Measurements from ENCODE around the gene NAMPT.
"Not testable (repeated sequence)": the region's sequence is repeated elsewhere in the genome, so short reads cannot be mapped to it uniquely, and the experiment has no call there.

Gene NAMPT

DNA sequence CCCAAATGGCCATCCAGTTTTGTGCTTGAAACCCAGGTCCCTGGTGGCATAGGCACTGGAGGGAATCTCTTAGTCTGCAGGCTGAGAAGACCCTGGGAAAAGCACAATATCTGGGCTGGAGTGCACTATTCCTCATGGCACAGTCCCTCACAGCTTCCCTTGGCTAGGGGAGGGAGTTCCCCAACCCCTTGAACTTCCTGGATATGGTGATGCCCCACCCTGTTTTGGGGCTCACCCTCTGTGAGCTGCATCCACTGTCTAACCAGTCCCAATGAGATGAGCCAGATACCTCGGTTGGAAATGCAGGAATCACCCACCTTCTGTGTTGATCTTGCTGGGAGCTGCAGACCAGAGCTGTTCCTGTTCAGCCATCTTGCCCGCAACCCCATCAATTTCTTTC is 19.8 kb upstream of the NAMPT start:
- DNase-seq (ENCODE audit: low read depth in 2 of 2): no peak

DNA sequence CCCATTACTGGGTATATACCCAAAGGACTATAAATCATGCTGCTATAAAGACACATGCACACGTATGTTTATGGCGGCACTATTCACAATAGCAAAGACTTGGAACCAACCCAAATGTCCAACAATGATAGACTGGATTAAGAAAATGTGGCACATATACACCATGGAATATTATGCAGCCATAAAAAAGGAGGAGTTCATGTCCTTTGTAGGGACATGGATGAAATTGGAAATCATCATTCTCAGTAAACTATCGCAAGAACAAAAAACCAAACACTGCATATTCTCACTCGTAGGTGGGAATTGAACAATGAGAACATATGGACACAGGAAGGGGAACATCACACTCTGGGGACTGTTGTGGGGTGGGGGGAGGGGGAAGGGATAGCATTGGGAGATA is 13.8 kb upstream of the NAMPT start:
- not testable (repeated sequence) for DNase-seq (ENCODE audit: low read depth in 2 of 2)

DNA sequence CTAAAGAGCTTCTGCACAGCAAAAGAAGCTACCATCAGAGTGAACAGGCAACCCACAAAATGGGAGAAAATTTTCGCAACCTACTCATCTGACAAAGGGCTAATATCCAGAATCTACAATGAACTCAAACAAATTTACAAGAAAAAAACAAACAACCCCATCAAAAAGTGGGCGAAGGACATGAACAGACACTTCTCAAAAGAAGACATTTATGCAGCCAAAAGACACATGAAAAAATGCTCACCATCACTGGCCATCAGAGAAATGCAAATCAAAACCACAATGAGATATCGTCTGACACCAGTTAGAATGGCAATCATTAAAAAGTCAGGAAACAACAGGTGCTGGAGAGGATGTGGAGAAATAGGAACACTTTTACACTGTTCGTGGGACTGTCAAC is 13.4 kb upstream of the NAMPT start:
- not testable (repeated sequence) for DNase-seq (ENCODE audit: low read depth in 2 of 2)

DNA sequence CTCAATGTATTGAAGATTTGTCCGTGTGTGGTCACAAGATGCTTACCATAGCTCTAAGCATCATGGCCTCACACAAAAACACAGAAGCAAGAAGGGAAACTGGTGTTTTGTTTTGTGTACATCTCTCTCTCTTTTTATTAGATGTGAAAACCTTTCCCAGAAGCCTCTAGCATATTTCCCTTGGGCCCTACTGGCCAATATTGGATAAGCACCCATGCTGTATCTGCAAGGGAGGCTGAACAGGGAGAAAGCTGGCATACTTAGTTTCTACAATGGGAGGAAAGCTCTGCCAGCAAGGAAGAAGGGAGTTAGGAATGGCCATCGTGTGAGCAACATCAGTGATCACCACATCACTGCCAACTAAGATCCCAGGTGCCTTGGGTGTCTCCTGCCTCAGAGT is 9.6 kb upstream of the NAMPT start:
- no peak for DNase-seq (ENCODE audit: low read depth in 2 of 2)

DNA sequence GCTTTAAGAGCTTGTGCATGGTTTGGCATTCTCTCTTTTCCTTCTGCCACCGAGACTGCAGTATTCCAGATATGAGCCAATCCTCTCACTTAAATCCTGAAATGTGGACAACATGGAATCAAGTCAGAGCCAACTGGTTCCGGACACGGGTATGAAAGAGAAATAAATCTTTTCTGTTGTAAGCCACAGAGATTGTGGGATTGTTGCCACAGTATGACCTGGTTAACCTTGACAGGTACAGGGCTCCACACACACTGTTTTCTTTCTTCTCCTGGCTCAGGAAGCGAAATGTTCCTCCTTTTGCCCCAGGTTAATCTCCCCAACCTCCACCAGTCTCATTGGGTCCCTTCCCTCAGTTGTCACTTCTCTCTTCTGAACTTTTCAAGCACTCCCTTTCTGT is 6.5 kb upstream of the NAMPT start:
- DNase-seq (ENCODE audit: low read depth in 2 of 2): no peak

DNA sequence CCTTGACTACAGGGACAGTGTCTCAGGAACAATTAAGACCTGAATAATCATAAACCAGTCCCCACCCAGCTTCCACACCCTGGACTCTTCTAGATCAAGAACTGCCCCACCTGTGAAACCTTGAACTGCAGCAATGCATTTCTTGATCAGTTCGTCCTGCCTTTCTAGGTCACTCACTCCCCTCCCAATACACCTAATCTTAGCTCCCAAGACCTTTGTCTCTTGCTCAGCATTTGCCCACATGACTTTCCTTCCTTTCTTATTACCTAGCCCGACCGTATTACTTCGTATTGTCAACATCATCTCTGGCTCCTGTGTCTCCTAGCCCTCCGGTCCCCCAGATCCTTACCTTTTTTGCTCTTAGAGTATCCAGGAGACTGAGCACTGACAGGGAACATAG is 5.5 kb upstream of the NAMPT start:
- DNase-seq (ENCODE audit: low read depth in 2 of 2): no peak

DNA sequence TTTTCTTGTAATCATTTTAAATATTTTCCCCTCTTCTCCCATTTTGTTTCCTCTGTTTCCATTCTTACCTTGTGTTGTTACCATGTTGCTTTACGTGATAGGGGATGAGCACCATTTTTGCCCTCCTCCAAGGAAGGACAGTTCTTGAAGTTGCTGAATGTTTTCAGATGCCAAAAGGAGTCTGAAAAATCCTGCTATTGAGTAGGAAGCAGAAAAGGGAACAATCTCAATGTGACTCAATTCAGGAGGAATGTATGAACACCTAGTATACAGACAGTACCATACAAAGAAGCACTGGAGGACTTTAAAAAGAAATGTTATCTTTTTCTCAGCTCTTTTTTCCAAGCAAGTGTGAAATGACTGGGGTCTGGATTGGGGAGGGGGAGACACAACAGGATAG is 5.1 kb upstream of the NAMPT start:
- DNase-seq (ENCODE audit: low read depth in 2 of 2): no peak

DNA sequence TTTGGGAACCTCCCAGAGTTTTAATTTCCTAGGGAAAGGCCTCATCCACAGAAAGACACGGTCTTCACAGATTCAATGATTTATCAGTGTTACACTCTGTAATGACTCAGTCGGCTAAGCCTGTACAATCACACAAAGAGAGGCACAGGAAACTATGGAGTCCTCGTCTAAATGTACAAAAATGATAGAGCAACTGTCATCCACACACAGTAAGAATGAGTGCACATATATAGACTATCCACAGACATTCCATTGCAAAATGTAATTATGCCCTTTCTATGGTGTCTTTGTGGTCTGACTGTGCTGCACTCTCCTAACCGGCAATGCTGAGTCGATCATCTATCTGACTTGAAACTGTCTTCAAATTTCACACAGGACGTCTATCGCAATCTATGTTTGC is 3.5 kb upstream of the NAMPT start:
- DNase-seq (ENCODE audit: low read depth in 2 of 2): no peak

DNA sequence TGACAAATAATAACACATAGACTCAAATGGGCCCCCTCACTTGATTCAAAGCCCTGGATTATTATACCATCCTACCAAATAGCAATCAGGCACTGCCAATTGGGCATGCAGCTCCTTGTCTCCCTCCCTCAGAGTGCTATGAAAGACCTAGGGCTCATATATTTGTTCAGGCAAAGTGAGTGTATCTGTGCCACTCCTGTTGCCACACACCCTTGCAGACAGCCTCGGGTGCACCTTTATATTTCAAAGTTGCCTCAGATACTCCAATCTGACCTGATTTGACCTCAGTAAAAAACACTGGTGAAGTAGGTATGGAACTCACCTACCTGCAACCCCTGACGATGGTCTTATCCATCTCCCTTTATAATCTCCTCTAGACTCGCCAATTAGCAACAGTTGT is 3.0 kb upstream of the NAMPT start:
- DNase-seq (ENCODE audit: low read depth in 2 of 2): no peak

DNA sequence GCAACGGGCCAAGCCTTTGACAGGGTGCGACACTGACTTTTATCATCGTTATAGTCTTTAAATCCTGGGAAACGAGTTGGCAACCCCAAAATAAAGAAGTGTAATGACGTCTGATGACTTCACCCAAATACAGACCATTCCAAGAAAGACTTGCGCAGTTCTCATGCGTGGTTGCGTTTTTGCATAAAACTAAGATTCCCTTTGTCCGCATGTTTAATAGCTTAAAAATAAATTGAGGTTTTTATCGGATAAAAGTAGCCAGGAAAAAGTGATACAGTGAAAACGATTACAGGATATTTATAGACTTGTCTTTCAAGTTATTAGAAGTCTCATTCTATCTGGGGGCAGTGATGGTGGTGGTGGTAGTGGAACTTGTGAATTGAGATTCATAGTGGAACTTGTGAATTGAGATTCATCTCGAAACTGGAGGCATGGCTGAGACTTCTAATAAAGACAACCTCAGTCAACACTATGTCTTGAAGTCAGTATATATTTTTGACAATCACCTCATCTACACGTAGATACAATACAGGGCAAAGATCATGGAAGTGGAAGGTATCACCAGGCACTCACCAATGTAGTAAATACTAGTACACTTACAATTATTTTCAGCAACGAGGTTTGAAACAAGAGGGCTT is 1.2 kb upstream of the NAMPT start:
- DNase-seq (ENCODE audit: low read depth in 2 of 2): peak; percentile 18 to 27

DNA sequence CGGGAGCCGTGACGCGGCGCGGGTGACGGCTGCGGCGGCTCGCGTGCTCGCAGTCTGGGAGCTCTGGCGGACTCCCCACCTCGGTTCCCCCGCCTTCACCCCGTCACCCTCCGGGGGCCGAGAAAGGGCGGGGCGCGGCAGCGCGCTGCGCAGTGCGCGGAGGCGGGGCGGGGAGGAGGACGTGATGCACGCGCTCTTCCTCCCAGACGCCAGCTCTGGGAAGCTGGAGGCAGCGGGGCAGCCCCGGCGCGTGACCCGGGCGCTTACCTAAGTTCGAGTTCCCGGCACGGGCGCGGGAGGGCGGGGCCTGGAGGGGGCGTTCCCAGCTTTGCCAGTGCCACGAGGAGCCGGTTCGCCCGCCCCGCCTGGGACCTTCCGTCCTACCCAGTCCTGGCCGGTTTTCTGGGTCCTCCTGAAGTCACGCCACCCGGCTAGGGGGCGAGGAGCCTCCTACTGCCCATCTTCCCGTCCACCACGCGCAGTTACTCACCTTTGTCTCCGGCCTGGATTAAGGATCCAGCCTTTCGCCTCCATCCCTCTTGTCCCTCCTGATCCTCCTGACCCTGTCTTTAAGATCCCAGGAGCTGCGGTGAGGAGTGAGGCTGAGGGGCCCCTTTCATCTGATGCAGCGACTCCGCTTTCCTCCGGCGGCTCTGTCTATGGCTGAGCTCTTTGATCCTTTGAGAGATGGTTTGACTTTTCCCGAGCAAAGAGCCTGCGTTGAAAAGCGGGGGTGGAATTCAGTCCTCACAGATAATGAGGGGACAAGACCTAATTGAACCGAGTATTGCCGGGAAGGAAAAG is 470 bp upstream of the NAMPT start:
- peak; percentile 99 to 100 for DNase-seq (ENCODE audit: low read depth in 2 of 2)

DNA sequence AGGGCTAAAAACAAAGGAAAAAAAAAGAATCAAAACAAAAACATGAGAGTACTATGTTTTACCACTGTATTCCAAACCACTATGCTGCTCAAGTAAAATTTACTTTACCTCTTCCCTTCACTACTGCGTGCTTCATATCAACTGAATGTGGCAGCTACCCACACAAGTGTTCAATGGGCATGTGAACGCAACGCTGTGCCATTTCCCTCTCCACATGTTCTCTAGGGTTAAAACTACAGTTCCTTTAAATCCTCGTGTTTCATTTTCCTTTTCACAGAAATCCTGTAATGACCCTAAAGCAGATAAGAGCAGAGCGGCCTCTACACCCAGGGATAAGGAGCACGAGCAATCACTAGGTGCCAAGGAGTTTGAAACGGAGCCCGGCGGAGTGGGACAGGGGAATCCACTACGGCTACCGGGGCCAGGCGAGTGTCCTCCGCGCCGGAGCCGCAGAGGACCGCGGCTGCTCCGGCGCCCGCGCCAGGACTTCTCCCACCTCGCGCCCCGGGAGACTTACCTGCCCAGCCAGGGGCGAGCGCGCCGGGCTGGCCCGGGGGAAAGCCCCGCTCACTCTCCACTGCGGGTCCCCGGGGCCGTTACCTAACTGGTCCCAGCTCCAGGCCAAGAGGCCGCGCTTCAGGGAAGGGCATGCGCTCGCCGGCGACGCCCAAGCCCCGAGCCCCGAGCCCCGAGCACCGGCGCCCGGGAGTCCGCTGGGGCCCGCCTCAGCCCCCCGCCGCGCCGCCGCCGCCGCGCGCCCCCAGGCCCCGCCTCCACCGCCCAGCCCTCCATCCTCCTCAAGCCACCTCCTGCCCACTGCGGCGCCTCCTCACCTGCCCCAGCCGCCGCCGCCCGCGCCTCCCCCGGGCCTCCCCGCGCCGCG is 711 bp downstream of the NAMPT start:
- peak; percentile 38 to 43 for DNase-seq (ENCODE audit: low read depth in 2 of 2)

DNA sequence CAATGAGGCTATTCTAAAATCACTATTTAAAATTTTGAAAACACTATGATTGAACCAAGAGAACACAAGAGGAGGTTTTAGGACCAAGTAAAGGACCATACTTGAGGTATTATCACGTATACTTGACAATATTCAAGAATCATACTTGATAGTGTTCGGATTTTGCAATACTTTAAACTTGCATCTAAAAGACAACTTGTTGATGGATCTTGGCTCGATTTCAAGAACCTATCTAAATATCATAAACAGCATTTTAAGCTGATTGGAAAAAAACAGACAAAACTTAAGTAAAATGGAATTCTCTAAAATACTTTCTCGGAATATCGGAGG is 1.3 kb downstream of the NAMPT start:
- no peak for DNase-seq (ENCODE audit: low read depth in 2 of 2)

DNA sequence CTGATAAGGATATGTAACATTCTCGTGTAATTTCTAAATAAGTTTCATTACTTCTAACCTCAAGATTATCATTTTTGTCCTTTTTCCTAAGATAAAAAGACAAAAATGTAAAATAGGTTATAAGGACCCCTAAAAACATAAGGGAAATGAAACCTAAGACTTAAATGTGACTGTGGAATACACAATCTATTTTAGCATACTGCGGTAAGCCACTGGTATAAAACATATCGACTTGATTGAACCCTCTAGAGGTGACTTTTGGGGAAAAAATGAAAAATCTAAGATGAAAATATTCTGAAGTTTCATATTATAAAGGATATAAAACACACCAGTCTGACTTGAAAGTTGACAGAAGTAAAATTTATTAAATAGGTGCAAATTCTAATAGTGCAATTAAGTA is 1.9 kb downstream of the NAMPT start:
- DNase-seq (ENCODE audit: low read depth in 2 of 2): no peak

DNA sequence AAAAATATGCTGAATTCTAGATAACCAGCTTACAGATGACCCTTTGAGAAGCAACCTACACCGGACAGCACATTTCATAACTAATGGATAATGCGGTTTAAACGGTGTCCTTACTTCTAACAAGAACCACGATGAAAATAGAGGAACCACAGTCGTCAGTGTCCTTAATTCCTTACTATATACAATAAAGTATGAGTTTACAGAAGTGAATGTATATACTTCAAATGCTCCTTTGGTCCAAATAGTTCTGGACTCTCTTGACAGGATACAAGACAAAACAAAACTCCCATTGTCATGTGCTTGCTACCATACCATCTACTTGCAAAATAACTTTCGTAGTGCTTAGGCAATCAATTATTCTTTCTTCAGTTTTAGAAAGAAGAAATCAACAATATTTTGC is 2.4 kb downstream of the NAMPT start:
- DNase-seq (ENCODE audit: low read depth in 2 of 2): no peak

DNA sequence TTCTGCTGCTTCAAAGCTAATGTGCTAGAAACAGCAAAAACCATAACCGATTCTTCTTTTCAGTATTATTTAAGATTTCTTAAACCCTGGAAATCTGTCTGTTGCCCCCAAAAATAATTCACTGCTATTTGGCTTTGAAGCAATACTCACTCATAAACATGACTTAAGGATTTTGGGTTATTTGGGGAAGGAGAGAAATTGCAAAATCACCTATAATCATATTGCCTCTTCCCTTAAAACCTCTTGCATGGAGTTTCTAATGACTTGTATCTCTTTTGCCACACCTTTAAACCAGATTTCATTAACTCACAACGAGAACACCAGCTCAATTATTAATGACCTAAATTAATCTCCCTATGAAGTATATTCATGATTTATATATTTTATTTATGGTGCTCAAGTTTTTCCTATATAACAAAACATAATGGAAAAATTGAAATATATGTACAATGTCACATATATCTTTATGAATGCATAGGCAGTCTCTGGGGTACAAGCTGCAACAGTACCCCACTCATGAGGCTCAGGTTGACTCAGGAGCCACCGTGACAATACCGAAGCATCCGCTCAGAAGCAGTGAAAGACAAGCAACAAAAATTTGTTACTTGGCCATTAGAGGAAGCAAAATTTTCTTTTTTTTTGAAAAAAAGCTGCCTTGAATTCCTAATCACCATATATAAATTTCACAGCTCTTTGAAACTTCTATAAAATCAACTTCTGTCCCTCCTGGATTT is 3.0 kb downstream of the NAMPT start:
- peak in 1 of 2 donors; percentile 18 for DNase-seq (ENCODE audit: low read depth in 2 of 2)

DNA sequence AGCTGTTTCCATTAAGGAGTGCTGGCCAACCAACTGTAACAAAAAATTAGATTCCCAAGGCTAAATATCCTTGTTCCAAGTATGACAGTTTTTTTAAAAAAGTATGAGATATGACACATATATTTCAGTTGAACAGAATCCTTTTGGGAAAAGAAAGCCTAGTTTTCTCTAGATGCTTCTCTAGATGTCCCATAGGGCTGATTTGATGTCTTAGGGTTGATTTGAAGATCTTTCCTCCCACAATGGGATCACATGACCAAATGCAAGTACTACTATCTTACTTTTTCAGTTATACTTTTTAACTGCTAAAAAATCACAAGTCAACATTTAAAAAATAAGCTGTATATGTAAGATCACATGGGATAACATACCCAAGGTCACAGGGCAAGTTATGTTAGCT is 3.7 kb downstream of the NAMPT start:
- DNase-seq (ENCODE audit: low read depth in 2 of 2): no peak

DNA sequence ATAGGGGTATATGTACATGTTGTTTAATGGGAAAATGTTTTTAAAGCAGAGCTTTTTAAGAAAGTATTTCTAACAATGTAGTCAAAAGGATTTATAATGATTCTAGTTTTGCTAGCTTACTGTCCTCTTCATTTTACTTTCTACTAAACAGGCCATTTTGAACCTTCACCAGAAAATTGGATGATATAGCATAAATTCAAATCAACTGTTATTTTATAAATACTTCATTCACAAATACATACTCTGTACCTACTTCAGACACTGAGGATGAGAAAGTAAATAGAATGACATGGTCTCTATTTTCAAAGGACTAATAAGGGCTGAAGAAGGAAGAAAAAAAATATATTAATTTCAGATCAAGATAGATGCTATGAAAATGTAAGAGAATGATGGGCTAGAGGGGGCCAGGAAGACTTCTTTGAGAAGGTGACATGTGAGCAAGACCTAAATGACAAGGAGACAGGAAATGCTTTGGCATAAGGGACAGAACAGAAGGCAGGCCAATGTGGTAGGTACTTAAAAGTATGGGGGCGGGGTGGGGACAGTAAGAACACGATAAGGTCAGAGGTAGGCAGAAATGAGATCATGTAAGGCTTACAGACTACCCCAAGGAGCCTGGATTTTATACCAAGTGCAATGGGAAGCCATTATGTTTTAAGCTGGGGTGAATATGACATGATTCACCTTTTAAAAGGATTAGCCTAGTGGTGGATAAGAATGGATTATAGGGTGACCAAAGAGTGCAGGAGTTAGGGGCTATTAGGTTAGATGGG is 5.2 kb downstream of the NAMPT start:
- peak; percentile 19 to 25 for DNase-seq (ENCODE audit: low read depth in 2 of 2)

DNA sequence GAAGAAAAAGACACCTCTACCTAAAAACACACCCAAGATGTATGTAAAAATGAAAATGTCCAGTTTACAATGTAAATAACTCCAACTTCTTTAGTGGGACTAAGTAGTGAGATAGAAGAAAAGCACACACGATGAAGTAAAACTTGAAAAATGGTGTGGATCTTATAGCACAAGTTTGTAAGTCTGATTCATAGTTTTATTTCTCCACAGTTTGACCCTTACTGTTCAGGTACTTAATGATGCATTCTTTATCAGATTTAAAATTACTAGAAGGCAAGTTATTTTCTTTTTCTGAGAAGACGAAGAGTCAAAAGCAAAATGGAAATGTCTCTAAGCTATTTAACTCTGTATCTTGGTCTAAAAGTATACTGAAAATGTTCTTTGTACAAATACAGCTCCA is 6.1 kb downstream of the NAMPT start:
- DNase-seq (ENCODE audit: low read depth in 2 of 2): no peak

DNA sequence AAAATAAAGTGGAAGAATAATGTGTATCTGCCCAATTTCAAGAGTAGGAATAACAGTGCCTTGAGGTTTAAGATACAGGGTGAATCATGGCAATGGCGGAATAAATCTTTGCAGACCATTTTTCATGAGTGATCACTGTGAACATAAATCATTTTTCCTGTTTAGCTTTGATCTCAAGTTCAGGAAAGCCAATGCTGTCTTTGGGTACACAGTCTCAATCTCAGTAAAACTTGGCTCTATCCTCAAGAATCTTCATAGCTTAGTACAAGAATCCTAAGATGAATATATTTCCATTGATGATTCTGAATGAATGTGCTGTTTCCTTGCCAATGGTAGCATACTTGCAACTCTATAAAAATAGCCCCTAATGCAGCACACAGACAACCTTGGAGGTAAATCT is 6.8 kb downstream of the NAMPT start:
- DNase-seq (ENCODE audit: low read depth in 2 of 2): no peak

DNA sequence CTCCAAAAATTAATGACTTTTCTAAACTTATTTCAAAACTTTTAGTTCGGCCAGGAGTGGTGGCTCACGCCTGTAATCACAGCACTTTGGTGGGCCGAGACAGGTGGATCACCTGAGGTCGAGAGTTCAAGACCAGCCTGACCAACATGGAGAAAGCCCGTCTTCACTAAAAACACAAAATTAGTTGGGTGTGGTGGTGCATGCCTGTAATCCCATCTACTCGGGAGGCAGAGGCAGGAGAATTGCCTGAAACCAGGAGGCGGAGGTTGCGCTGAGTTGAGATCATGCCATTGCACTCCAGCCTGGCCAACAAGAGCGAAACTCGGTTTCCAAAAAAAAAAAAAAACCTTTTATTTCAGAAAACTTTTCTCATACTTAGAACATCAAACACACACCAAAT is 8.3 kb downstream of the NAMPT start:
- DNase-seq (ENCODE audit: low read depth in 2 of 2): no peak
